ENCODE measurements around the gene SLC40A1.

Gene SLC40A1

GRCh38 chr2:189595417-189595816, 14.8 kb upstream of the SLC40A1 start:
- H3K4me1 Mint-ChIP-seq: no peaks in the 10 kb centered on the region
- no peaks in the 10 kb centered on the region for H3K9me3 Mint-ChIP-seq
- no peak overlapping the region for H3K4me3 Mint-ChIP-seq
- no peaks in the 10 kb centered on the region for H3K36me3 Mint-ChIP-seq (ENCODE audit: low read depth)
- H3K27me3 Mint-ChIP-seq (ENCODE audit: low read depth, poor library complexity): no peaks in the 10 kb centered on the region
- no peak overlapping the region for H3K27ac Mint-ChIP-seq
- no peak for TF ChIP-seq CTCF (IDR thresholded peaks at IDR 0.05)
- no peak for DNase-seq

GRCh38 chr2:189594305-189594704, 13.7 kb upstream of the SLC40A1 start:
- Mint-ChIP-seq H3K9me3 (no peaks in the 10 kb centered on the region), H3K4me1 (no peaks in the 10 kb centered on the region), H3K36me3 (ENCODE audit: low read depth) (no peaks in the 10 kb centered on the region), H3K27ac (no peak overlapping the region), H3K4me3 (no peak overlapping the region), H3K27me3 (ENCODE audit: low read depth, poor library complexity) (no peaks in the 10 kb centered on the region)
- no peak for DNase-seq
- no peak for TF ChIP-seq CTCF (IDR thresholded peaks at IDR 0.05)

GRCh38 chr2:189593115-189593514, 12.5 kb upstream of the SLC40A1 start:
- no peaks in the 10 kb centered on the region for H3K36me3 Mint-ChIP-seq (ENCODE audit: low read depth)
- no peaks in the 10 kb centered on the region for H3K9me3 Mint-ChIP-seq
- H3K27me3 Mint-ChIP-seq (ENCODE audit: low read depth, poor library complexity): no peaks in the 10 kb centered on the region
- H3K27ac Mint-ChIP-seq: no peak overlapping the region
- no peaks in the 10 kb centered on the region for H3K4me1 Mint-ChIP-seq
- no peak for TF ChIP-seq CTCF (IDR thresholded peaks at IDR 0.05)
- DNase-seq: no peak
- H3K4me3 Mint-ChIP-seq: no peak overlapping the region

- DNase-seq: no peak
- H3K27me3 Mint-ChIP-seq (ENCODE audit: low read depth, poor library complexity): no peaks in the 10 kb centered on the region
- H3K27ac Mint-ChIP-seq: no peak overlapping the region
- H3K4me3 Mint-ChIP-seq: no peak overlapping the region
- no peaks in the 10 kb centered on the region for H3K4me1 Mint-ChIP-seq
- H3K9me3 Mint-ChIP-seq: no peaks in the 10 kb centered on the region
- TF ChIP-seq CTCF (IDR thresholded peaks at IDR 0.05): no peak
- H3K36me3 Mint-ChIP-seq (ENCODE audit: low read depth): no peaks in the 10 kb centered on the region
Measured at GRCh38 chr2:189592353-189592984, 11.9 kb upstream of the SLC40A1 start.

- Mint-ChIP-seq H3K4me3 (no peak overlapping the region), H3K36me3 (ENCODE audit: low read depth) (no peaks in the 10 kb centered on the region), H3K27ac (no peak overlapping the region), H3K27me3 (ENCODE audit: low read depth, poor library complexity) (peaks cover 14% of the 10 kb centered on the region), H3K9me3 (no peaks in the 10 kb centered on the region), H3K4me1 (no peaks in the 10 kb centered on the region)
- no peak for TF ChIP-seq CTCF (IDR thresholded peaks at IDR 0.05)
- DNase-seq: no peak
Measured at GRCh38 chr2:189587780-189588179, 7.2 kb upstream of the SLC40A1 start.

GRCh38 chr2:189585226-189585756, 4.7 kb upstream of the SLC40A1 start:
- peaks cover 31% of the 10 kb centered on the region for H3K27me3 Mint-ChIP-seq (ENCODE audit: low read depth, poor library complexity)
- H3K9me3 Mint-ChIP-seq: no peaks in the 10 kb centered on the region
- H3K36me3 Mint-ChIP-seq (ENCODE audit: low read depth): no peaks in the 10 kb centered on the region
- no peak for TF ChIP-seq CTCF (IDR thresholded peaks at IDR 0.05)
- H3K4me3 Mint-ChIP-seq: no peak overlapping the region
- no peak for DNase-seq
- H3K4me1 Mint-ChIP-seq: peaks cover 9% of the 10 kb centered on the region
- no peak overlapping the region for H3K27ac Mint-ChIP-seq

All from nephron progenitor cell (in vitro differentiated cells).